Measurements from ENCODE around the gene SOX6.
"Not testable (repeated sequence)": the region's sequence is repeated elsewhere in the genome, so short reads cannot be mapped to it uniquely, and the experiment has no call there.

DNA sequence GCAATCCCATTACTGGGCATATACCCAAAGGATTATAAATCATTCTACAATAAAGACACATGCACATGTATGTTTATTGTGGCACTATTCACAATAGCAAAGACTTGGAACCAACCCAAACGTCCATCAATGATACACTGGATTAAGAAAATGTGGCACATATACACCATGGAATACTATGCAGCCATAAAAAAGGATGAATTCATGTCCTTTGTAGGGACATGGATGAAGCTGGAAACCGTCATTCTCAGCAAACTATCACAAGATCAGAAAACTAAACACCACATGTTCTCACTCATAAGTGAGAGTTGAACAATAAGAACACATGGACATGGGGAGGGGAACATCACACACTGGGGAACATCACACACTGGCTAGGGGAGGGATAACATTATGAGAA is 34.5 kb upstream of the SOX6 start:
- not testable (repeated sequence) for TF ChIP-seq CTCF, POLR2AphosphoS5 (IDR thresholded peaks at IDR 0.05)
